HG03442 (cell line): ENCODE measurements around the gene RRN3.
"Not testable (repeated sequence)": the region's sequence is repeated elsewhere in the genome, so short reads cannot be mapped to it uniquely, and the experiment has no call there.

Experiments used
- ATAC-seq: cut with Tn5 transposase; IDR thresholded peaks from one replicate; pipeline ENCODE4 v1.9.1; 2021; ENCODE audit warnings: mild to moderate bottlenecking, moderate library complexity; ENCODE audit not compliant: unreplicated experiment

RRN3 gene, protein sequence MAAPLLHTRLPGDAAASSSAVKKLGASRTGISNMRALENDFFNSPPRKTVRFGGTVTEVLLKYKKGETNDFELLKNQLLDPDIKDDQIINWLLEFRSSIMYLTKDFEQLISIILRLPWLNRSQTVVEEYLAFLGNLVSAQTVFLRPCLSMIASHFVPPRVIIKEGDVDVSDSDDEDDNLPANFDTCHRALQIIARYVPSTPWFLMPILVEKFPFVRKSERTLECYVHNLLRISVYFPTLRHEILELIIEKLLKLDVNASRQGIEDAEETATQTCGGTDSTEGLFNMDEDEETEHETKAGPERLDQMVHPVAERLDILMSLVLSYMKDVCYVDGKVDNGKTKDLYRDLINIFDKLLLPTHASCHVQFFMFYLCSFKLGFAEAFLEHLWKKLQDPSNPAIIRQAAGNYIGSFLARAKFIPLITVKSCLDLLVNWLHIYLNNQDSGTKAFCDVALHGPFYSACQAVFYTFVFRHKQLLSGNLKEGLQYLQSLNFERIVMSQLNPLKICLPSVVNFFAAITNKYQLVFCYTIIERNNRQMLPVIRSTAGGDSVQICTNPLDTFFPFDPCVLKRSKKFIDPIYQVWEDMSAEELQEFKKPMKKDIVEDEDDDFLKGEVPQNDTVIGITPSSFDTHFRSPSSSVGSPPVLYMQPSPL

DNA sequence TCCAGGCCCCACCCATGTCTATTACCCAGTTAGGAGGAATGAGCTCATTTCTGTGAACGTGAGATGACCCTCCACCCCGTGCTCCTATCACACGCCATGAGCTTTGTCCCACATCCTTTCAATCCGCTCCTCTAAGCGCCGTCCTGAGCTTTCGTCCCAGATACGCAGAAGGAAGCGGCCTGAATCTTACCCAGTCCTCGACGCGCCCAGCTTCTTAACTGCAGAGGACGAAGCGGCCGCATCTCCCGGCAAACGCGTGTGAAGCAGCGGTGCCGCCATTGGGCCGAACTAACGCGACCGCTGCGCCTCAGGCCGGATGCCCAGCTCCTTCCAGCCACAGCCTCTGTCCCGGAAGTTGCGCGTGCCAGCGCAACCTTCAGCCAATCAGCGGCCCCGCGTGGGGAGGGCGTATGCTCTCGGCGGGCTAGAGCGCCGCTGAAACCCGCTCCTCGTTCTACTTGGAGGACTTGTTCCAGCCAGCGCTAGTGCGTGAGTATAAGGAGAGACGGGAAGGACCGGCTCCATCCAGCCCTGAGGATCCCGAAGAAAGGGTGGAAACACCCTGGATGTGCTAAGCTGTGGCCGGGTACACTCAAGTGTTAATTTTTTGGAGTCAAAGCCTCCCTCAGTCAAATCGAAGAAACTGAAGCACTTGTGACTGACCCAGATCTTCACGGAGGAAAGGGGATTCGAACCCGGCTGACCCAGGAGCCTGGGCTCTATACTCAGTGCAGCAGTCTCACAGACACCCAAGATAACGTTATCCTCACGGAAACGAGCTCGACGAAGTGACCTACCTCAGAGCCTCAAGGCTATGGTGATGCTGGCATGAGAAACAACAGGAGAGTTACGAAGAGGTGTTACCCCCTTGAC lies at the start of gene RRN3:
Gene RRN3, minus strand, starts transcription at position 318 of the 873 bp plus-strand sequence. Its CDS starts 39 bp downstream, at position 279.
- peak; percentile 97 for ATAC-seq

DNA sequence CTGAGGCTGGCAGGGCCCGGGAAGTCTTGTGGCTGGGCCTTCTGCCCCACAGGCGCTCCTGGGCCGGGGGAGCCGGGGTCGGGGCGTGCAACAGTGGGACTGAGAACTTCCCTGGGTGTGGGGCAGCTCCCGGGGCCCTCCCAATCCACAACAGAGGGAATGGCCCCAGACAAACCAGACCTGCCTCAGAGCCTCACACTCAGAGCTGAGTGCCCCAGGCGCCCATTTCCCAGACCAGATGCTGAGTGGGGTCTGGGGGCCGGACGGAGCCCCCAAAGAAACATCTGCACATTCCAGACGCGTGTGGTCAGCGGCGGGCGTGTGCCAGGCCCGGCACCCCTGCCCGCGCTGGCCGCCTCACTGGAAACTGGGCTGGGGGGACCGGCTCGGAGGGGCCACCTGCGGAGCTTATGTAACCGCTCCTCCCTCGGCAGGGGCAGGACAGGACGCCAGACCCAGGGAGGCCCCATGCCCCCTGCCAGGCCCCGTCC lies 49.6 kb upstream of the RRN3 start:
- not testable (repeated sequence) for ATAC-seq

DNA sequence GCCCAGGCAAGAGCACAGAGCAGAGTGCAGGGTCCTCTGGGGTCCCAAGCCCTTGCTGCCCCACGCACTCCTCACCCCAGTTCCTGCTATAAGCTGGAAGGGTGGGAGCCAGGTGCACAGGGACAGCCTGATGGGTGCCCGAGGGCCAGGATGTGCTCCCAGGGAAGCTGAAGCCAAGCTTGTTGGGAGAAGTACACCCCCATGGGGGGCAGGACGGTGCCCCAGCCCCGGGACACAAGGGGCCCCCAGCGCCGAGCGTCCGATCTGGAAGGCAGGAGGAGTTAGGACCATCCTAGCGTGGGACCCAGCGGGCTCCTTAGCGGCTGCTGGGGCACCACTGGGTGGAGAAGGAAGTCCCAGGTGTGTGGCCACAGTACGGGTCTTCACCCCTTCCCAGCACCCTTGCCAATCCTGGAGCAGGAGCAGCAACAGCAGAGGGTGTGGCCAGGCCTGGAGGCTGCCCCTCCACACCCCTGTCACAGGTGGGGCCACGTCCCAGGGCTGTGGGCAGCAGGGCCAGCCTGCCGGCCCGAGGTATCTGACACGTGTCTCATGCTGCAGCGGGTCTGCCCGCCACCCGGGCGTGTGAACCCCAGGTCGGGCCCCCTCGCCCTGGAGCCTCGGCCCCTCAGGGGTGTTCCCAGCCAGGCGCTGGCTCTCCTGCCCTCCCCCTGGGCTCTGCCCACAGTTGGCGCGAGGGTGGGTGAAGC lies 49.0 kb upstream of the RRN3 start:
- not testable (repeated sequence) for ATAC-seq

DNA sequence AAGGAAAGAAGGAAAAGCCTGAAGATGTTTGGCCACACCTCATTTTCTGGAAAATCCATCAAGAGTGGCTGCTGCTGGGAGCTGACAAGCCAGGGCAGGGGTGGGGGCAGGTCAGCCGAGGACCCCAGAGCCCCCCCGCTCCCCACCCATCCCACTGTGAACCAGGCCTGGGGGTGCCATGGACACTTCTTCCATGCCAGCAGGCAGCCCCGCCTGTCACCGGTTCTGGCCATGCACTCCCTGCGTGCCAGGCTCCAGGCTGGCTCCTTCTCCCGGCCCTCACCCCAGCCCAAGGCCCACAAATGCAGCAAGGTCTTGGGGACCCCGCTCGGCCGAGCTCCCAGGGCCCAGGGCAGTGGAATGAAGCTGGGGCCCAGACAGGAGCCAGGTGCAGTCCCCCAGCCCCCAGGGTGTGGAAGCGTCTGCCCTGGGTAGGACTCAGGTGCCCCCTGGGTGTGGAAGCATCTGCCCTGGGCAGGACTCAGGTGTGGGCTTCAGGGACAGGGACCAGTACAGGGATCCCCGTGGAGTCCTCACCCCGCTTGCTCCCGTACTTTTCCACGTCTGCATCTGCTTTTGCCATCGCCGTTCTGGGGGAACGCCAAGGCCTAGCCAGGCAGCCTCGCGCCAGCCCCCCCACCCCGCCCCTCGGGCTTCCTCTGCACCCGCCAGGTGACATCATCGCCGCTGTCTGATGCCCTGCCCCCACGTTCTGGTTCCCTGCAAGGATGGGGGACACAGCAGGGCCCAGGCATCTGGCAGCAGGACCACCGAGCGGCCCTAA lies 48.2 kb upstream of the RRN3 start:
- not testable (repeated sequence) for ATAC-seq

DNA sequence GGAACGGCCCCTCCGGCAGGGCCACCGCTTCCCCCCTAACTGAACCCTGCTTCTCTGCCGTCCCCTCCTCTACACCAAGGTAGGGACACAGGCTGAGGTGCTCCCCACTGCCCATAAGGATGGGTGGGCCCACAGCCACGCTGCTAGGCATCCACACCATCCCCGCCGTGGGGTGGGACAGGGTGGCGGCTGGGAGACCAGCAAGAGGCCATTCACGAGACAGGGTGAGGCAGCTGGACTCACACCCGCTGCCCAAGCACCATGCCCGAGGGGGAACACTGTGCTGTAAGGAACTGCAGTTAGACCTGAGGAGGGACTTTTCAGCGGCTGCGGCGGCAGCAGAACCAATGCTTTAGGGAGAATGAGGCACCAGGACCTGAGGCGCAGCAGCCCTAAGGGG lies 47.5 kb upstream of the RRN3 start:
- no peak for ATAC-seq

DNA sequence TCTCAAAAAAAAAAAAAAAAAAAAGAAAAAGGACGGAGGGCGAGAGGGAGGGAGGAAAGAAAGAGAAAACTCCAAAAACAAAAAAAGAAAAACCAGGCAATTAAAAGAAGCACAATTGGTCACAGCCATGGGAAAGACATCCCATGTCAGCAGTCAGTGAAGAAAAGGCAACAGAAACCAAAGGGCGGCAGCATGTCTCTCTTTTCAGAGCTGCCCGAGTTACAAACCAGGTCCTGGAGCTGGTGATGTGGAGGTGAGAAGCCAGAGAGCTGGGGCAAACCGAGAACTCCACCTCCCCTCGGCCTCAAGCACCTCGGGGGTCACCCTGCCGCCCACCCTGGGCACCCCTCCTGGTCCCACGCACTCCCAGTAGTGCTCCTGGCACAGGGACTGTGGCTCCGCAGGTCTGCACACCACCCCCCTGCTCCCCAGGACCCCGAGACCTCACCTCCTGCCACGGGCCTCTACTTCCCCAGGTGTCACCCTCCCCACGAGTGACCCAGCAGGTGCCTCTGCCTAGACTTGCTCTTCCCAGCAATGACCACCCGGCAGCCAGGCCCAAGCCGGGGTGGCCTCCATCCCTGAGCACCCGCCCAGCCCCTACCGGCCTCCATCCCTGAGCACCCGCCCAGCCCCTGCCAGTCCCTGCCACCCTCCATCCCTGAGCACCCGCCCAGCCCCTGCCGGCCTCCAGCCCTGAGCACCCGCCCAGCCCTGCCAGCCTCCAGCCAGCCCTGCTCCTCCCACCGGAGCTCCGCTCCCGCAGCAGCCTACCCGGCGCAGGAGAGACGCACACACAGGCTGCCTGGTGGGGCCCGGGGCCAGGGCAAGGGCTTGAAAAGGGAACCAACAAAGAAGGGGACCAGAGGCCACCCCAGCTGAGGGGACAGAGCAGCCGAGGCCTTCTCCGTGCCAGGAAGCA lies 46.6 kb upstream of the RRN3 start:
- not testable (repeated sequence) for ATAC-seq

DNA sequence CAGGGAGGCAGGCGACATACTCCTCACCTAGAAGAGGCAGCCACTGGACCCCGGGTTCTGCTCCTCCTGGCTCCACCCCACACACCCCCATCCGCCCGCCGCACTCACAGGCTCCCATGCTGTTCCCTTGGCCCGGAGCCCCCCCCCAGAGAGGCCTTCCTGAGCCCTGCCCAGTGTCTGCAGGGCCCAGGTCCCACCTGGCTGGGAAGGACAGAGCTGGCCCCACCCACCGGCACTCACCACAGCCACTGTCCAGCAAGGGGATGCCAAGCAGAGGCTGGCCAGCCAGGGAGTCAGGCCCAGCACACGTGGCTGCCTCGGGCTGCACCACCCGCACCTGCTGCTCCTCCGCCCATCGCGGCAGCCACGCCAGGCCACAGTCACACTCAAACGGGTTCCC lies 43.4 kb upstream of the RRN3 start:
- not testable (repeated sequence) for ATAC-seq

DNA sequence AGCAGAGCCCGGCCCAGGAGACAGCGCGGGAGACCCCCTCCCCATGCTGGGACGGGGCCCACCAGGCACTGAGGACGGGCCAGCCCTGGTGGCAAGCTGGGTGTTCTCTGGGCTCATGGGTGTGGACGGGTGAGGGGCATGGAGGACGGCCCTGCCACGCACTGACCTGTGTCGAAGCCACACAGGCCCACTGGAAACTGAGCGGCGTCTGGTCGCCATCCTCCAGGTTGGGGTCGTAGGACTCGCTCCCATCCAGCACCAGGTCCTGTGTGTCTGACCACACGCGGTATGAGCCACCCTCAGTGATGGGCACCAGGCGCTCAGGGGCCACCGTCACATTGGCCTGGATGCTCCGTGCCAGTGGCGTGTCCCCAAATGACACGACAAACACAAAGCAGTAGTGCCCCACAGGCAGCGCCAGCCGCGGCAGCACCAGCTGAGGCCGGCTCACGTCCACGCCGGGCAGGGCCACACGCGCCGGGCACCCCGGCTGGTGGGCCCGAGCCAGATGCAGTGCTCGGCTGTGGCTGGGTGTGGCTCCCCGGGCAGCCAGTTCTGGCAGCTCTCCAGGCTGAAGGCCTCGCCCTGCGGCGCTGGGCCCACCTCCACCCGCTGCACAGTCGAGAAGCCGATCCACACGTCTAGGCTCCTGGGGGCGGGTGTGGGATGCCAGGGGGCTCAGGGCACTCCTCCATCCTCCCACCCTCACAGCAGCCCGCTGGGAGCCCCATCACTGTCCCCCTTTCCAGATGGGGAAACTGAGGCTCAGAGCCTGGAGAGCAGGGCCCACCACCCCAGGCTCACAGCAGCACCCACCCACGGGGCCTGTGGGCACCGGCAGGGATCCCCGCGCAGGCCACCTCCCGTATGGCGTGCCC lies 41.6 kb upstream of the RRN3 start:
- not testable (repeated sequence) for ATAC-seq

DNA sequence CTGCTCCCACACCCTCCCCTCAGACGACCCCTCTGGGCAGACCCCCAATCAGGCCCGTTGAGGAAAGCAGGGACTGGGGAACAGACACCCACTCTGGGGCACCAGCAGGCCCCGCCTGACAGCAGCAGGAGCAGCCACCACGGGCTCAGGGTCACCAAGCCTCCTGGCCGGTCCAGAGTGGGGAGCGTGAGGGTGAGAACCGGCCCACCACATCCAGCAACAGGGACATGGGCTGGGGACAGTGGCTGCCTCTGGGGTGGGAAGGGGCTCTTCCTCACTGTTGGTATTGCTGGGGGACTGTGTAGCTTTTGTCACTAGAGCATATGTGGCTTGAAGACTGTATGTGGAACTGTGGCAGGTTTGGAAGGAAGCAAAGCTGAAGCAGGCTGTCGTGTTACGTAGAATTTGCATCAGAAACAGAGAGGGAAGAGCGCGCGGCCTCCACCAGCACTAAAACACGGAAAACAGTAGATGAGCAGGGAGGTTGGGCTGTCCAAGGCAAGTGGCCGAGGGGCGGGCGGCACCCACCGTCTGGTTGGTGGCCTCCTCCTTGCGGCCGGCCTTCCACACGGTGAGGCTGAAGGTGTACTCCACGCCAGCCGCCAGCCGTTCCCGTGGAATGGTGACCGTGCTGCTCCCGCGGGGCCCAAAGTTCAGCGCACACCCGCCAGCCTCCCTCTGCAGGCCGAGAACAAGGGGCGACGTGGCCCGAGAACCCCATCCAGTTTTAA lies 40.8 kb upstream of the RRN3 start:
- not testable (repeated sequence) for ATAC-seq

DNA sequence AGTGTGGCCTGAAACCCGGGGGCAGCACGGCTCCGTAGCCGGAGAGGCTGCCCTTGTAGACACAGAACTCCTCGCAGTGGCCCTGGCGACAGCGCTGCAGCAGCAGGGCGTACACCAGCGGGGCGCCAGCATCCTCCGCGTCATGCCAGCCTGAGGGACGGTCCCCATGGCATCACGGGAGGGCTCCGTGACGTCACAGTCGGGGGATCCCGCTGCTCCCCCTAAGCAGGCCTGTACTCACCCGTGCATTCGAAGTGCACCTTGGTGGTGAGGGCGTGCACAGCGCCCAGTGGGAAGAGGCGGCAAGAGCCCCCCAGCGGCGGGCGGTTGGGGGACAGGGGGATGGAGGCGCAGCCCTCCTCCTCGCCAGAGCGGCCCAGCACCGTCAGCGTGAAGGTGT lies 39.5 kb upstream of the RRN3 start:
- not testable (repeated sequence) for ATAC-seq

DNA sequence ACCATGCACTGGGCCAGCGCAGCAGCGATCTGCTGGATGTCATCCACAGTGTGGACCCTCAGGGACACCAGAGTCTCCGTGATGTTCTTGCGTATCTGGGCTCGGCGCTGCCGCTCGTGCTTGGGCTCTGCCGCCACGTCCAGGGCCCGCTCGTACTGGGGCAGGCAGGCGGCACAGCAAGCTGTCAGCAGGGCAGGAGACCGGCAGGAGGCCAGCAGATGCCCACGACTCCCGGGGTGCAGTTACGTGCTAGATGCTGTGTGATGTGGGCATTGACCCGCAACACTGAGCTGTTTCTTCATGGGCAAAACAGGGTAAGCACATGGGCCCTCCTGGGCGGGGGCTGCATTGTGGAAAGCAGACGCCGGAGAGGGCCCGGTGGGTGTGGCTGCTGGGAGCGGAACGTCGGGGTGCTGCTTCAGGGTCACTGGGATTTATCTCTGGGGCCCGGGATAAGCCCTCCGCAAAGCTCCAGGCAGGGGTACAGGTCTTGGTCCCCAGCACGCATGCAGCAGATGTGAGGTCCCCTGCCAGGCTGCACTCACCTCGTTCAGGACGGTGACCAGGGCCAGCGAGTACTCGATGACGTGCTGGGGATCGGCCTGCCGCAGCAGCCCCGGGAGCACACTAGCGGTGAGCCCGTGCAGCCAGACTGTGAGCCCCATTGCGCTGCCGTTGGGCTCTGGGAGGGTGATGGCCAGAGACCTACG lies 38.8 kb upstream of the RRN3 start:
- ATAC-seq, result not testable (repeated sequence)

DNA sequence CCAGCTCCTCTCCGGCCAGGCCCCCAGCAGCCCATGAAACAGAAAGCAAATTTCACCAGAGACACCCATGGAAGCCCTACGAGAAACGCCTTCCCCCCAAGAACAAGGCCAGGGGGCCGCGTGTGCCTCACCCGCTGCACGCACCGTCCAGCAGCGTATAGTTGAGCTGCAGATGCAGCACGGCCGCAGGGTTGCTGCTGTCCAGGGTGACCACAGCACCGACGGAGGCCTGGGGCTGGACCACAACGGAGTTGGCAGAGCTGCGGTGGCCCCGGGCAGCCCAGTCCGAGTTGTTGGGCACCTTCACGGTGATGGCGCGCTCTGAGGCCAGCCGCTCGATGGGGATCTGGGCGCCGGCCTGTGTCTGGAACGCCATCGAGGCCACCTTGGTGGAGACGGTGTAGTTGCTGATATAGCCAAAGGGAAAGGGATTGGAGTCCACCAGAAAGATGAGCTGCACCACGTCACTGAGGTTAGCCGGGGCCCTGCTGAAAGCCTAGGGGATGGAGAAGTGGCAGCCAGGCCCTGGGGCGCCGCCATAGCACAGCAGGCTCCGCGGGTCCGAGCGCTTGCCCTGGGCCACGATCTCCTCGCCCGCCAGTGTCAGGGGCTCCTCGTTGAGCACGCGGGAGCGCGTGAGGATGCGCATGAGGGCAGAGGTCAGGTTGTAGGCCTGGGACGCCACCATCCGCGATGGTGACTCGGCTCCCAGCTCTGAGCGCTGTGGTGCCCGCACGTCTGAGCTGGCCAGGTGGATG lies 37.0 kb upstream of the RRN3 start:
- not testable (repeated sequence) for ATAC-seq

DNA sequence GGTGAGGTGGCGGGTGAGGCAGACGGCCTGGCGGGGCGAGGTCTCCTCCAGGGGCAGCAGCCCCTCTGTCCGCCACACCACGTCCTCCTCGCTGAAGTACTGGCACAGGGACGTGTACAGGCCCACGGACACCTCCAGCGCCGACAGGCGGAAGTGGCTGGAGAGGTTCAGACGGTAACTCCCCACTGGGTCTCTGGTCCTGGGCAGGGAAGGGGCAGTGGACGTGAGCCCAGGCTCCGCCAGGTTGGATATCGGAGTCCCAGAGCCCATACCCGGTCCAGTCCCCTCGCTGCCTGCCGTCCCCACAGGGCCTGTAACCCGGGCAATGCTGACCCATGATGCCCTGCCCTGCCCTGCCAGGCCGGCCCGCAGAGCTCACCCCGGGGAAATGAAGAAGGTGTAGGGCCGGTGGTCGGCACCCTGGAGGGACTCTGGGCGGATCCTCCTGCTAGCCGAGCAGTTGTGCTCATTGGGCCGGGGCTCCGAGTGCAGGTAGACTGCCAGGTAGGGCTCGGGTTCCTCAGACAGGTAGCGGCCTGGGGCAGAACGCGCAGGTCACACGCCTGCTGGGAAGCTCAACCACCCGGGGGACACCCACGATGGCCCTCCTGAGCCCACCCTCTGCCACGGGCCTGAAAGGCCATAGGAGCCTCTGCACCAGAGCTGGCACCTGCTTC lies 36.3 kb upstream of the RRN3 start:
- ATAC-seq, result not testable (repeated sequence)

DNA sequence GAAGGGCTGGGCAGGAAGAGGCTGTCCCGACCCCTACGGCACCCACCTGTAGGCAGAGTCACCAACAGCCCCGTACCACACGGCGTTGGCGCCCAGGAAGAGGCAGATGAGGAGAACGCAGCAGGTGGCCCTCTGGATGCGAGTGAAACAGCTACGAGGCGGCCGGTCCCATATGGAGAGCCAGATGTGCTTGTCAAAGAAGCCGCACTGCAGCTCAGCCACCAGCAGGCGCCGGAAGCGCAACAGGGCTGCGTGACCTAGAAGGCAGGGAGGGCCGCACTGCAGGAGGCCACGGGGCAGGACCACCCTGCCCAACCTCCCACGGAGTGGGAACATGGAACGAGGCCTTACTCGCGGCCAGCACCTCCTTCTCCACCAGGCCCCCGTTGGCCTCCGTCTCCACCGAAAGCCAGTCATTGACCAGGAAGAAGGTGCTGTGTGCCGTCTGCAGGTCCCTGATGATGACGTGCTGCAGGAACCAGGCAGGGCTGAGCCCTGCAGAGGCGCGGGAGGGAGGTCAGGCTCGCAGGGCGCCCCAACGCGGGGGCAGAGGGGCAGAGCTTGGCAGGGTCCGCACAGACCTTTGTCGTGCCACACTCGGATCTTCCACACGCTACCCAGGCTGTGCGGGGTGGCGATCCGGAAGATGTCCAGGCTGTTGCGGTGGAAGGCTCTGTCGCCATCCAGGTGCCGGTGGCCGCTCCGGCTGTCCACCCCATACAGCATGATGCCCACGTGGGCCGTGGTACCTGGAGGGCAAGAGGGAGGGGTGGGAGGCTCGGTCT lies 33.8 kb upstream of the RRN3 start:
- ATAC-seq, result not testable (repeated sequence)
